Esophagus muscularis mucosa (tissue), 3 donors: Measurements from ENCODE around the gene C9orf43.

Experiments
- POLR2A ChIP-seq: fragments of 450-650 bp; IDR thresholded peaks from one replicate; pipeline ENCODE4 v1.6.1; 2017; ENCODE audit warnings: antibody characterized with exemption, moderate library complexity, mild to moderate bottlenecking, low read depth
- TF ChIP-seq, protein P1 (sequence below), 3 experiments: fragments of 200-600 bp in 2 of 3; fragments of 450-650 bp in 1 of 3; sonication (generic) in 2 of 3; IDR thresholded peaks; one replicate each; pipeline ENCODE4 v1.5.1; 2017 to 2019; ENCODE audit warnings: antibody characterized with exemption in 3 of 3, mild to moderate bottlenecking in 2 of 3, moderate library complexity in 1 of 3

DNA sequence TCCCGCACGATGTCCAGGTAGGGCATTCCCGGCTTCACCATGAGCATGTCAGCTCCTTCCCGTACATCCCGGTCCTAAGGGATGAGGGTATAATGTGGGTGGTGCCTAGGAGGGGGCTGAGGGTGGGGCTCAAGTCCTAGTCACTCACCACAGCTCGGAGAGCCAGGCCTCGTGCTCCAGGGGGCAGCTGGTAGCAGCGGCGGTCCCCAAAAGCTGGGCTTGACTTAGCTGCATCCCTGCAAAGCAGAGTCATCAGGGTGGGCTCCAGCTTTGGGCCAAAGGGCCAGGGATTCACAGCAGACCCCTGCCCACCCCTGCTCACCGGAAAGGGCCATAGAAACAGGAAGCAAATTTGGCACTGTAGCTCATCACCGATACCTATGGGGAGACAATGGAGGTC is 21.1 kb upstream of the C9orf43 start:
- no peak for TF ChIP-seq POLR2A
- TF ChIP-seq, protein P1, sequence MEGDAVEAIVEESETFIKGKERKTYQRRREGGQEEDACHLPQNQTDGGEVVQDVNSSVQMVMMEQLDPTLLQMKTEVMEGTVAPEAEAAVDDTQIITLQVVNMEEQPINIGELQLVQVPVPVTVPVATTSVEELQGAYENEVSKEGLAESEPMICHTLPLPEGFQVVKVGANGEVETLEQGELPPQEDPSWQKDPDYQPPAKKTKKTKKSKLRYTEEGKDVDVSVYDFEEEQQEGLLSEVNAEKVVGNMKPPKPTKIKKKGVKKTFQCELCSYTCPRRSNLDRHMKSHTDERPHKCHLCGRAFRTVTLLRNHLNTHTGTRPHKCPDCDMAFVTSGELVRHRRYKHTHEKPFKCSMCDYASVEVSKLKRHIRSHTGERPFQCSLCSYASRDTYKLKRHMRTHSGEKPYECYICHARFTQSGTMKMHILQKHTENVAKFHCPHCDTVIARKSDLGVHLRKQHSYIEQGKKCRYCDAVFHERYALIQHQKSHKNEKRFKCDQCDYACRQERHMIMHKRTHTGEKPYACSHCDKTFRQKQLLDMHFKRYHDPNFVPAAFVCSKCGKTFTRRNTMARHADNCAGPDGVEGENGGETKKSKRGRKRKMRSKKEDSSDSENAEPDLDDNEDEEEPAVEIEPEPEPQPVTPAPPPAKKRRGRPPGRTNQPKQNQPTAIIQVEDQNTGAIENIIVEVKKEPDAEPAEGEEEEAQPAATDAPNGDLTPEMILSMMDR (IDR thresholded peaks at IDR 0.05), result no peak
